ENCODE results near the gene PROCA1.

DNA sequence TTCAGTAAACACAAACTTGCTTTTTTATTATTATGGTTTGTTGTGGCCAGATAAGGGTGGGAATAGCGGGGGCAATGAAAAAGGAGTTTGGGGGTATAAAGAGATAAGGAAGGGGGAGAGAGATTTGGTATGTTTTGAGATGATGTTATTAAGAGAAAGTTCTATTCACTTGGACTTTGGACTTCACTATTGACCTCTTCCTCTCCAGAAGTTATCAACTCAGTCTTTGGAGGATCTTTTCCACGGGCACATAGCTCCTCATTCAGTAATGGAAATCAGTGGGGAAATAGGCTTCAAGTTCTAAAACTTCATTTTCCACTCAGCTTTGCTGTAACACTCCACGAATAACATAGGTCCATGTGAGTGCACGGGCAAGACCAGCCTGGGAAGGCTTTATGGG, 23.2 kb downstream of the PROCA1 start:
- no peak for TF ChIP-seq CTCF (IDR thresholded peaks at IDR 0.05)
- TF ChIP-seq POLR2A (IDR thresholded peaks at IDR 0.05), result no peak
